Activated naive CD8-positive, alpha-beta T cell (primary cell): ENCODE results near the gene SRGAP2C.
"Not testable (repeated sequence)": the region's sequence is repeated elsewhere in the genome, so short reads cannot be mapped to it uniquely, and the experiment has no call there.

ENCODE experiments used
- H3K27ac Mint-ChIP-seq: one replicate; pipeline ENCODE4 v1.8.0; 2021; ENCODE audit warnings: mixed read lengths
- H3K27me3 Mint-ChIP-seq: one replicate; pipeline ENCODE4 v1.8.0; 2021; ENCODE audit warnings: mixed read lengths
- H3K36me3 Mint-ChIP-seq: one replicate; pipeline ENCODE4 v1.8.0; 2021; ENCODE audit warnings: mixed read lengths
- H3K4me1 Mint-ChIP-seq: one replicate; pipeline ENCODE4 v1.8.0; 2021; ENCODE audit warnings: low read depth, mixed read lengths
- H3K4me3 Mint-ChIP-seq: one replicate; pipeline ENCODE4 v1.8.0; 2021; ENCODE audit warnings: mild to moderate bottlenecking, mixed read lengths
- H3K9me3 Mint-ChIP-seq: one replicate; pipeline ENCODE4 v1.8.0; 2021; ENCODE audit warnings: low read depth, mixed read lengths

SRGAP2C gene

GRCh38 chr1:121355711-121356420 lies 171.1 kb downstream of the SRGAP2C start:
- not testable (repeated sequence) for H3K27me3 Mint-ChIP-seq, H3K36me3 Mint-ChIP-seq, H3K4me1 Mint-ChIP-seq

GRCh38 chr1:121356819-121357218 lies 172.0 kb downstream of the SRGAP2C start:
- not testable (repeated sequence) for H3K4me1 Mint-ChIP-seq

More at GRCh38 chr1:121355711-121356420, 171.1 kb downstream of the SRGAP2C start:
- H3K9me3 Mint-ChIP-seq, H3K4me3 Mint-ChIP-seq, H3K27ac Mint-ChIP-seq: not testable (repeated sequence)

GRCh38 chr1:121360531-121360930 lies 175.8 kb downstream of the SRGAP2C start:
- H3K4me1 Mint-ChIP-seq, H3K36me3 Mint-ChIP-seq, H3K4me3 Mint-ChIP-seq, H3K9me3 Mint-ChIP-seq, H3K27me3 Mint-ChIP-seq, H3K27ac Mint-ChIP-seq: not testable (repeated sequence)

More at GRCh38 chr1:121356819-121357218, 172.0 kb downstream of the SRGAP2C start:
- H3K27me3 Mint-ChIP-seq, H3K36me3 Mint-ChIP-seq, H3K27ac Mint-ChIP-seq, H3K9me3 Mint-ChIP-seq, H3K4me3 Mint-ChIP-seq: not testable (repeated sequence)

GRCh38 chr1:121361451-121362233 lies 176.9 kb downstream of the SRGAP2C start:
- H3K4me3 Mint-ChIP-seq, H3K4me1 Mint-ChIP-seq, H3K27ac Mint-ChIP-seq, H3K9me3 Mint-ChIP-seq, H3K27me3 Mint-ChIP-seq, H3K36me3 Mint-ChIP-seq: not testable (repeated sequence)

GRCh38 chr1:121362234-121362883 lies 177.6 kb downstream of the SRGAP2C start:
- not testable (repeated sequence) for H3K27ac Mint-ChIP-seq, H3K36me3 Mint-ChIP-seq, H3K4me1 Mint-ChIP-seq, H3K27me3 Mint-ChIP-seq, H3K4me3 Mint-ChIP-seq, H3K9me3 Mint-ChIP-seq

- H3K4me1 Mint-ChIP-seq, H3K9me3 Mint-ChIP-seq, H3K36me3 Mint-ChIP-seq, H3K27me3 Mint-ChIP-seq, H3K27ac Mint-ChIP-seq, H3K4me3 Mint-ChIP-seq: not testable (repeated sequence)
Measured at GRCh38 chr1:121365316-121365715, 180.5 kb downstream of the SRGAP2C start.

GRCh38 chr1:121365723-121366122 lies 180.9 kb downstream of the SRGAP2C start:
- not testable (repeated sequence) for H3K27ac Mint-ChIP-seq, H3K4me1 Mint-ChIP-seq, H3K27me3 Mint-ChIP-seq, H3K4me3 Mint-ChIP-seq, H3K9me3 Mint-ChIP-seq, H3K36me3 Mint-ChIP-seq

GRCh38 chr1:121366171-121366570 lies 181.4 kb downstream of the SRGAP2C start:
- not testable (repeated sequence) for H3K4me3 Mint-ChIP-seq, H3K9me3 Mint-ChIP-seq, H3K27me3 Mint-ChIP-seq, H3K36me3 Mint-ChIP-seq, H3K4me1 Mint-ChIP-seq, H3K27ac Mint-ChIP-seq

- H3K36me3 Mint-ChIP-seq, result not testable (repeated sequence)
Measured at GRCh38 chr1:121368910-121369309, 184.1 kb downstream of the SRGAP2C start.

GRCh38 chr1:121369959-121370358 lies 185.2 kb downstream of the SRGAP2C start:
- H3K4me1 Mint-ChIP-seq, H3K36me3 Mint-ChIP-seq, H3K9me3 Mint-ChIP-seq, H3K27me3 Mint-ChIP-seq, H3K27ac Mint-ChIP-seq, H3K4me3 Mint-ChIP-seq: not testable (repeated sequence)

More at GRCh38 chr1:121368910-121369309, 184.1 kb downstream of the SRGAP2C start:
- not testable (repeated sequence) for H3K27ac Mint-ChIP-seq, H3K4me3 Mint-ChIP-seq, H3K27me3 Mint-ChIP-seq, H3K9me3 Mint-ChIP-seq, H3K4me1 Mint-ChIP-seq

- H3K27me3 Mint-ChIP-seq, H3K9me3 Mint-ChIP-seq, H3K27ac Mint-ChIP-seq, H3K36me3 Mint-ChIP-seq, H3K4me1 Mint-ChIP-seq, H3K4me3 Mint-ChIP-seq: not testable (repeated sequence)
Measured at GRCh38 chr1:121374851-121375367, 190.1 kb downstream of the SRGAP2C start.

- H3K27me3 Mint-ChIP-seq, H3K36me3 Mint-ChIP-seq, H3K27ac Mint-ChIP-seq, H3K4me1 Mint-ChIP-seq, H3K9me3 Mint-ChIP-seq, H3K4me3 Mint-ChIP-seq: not testable (repeated sequence)
Measured at GRCh38 chr1:121376986-121377385, 192.2 kb downstream of the SRGAP2C start.

- not testable (repeated sequence) for H3K4me3 Mint-ChIP-seq, H3K9me3 Mint-ChIP-seq, H3K36me3 Mint-ChIP-seq, H3K27me3 Mint-ChIP-seq, H3K4me1 Mint-ChIP-seq, H3K27ac Mint-ChIP-seq
Measured at GRCh38 chr1:121378757-121379156, 194.0 kb downstream of the SRGAP2C start.

- not testable (repeated sequence) for H3K4me3 Mint-ChIP-seq, H3K36me3 Mint-ChIP-seq
Measured at GRCh38 chr1:121384754-121385153, 200.0 kb downstream of the SRGAP2C start.

GRCh38 chr1:121385162-121385561 lies 200.4 kb downstream of the SRGAP2C start:
- not testable (repeated sequence) for H3K9me3 Mint-ChIP-seq, H3K4me3 Mint-ChIP-seq, H3K27ac Mint-ChIP-seq, H3K27me3 Mint-ChIP-seq, H3K36me3 Mint-ChIP-seq, H3K4me1 Mint-ChIP-seq

More at GRCh38 chr1:121384754-121385153, 200.0 kb downstream of the SRGAP2C start:
- H3K4me1 Mint-ChIP-seq, H3K9me3 Mint-ChIP-seq, H3K27ac Mint-ChIP-seq, H3K27me3 Mint-ChIP-seq: not testable (repeated sequence)
